ENCODE results near the gene KIF23.
"Not testable (repeated sequence)": the region's sequence is repeated elsewhere in the genome, so short reads cannot be mapped to it uniquely, and the experiment has no call there.

The KIF23 gene

GRCh38 chr15:69435985-69436384, 21.8 kb downstream of the KIF23 start:
- DNase-seq (ENCODE audit: low read depth): no peak

- no peak for DNase-seq (ENCODE audit: low read depth)
These were observed 22.8 kb downstream of the KIF23 start for GRCh38 chr15:69436951-69437350.

- DNase-seq (ENCODE audit: low read depth): no peak
These were observed 25.5 kb downstream of the KIF23 start for GRCh38 chr15:69439623-69440022.

GRCh38 chr15:69443032-69443611, 29.0 kb downstream of the KIF23 start:
- DNase-seq (ENCODE audit: low read depth): no peak

GRCh38 chr15:69444686-69445085, 30.5 kb downstream of the KIF23 start:
- DNase-seq (ENCODE audit: low read depth): no peak

GRCh38 chr15:69446953-69447352, 32.8 kb downstream of the KIF23 start:
- DNase-seq (ENCODE audit: low read depth): no peak

GRCh38 chr15:69450221-69450620, 36.1 kb downstream of the KIF23 start:
- not testable (repeated sequence) for DNase-seq (ENCODE audit: low read depth)

GRCh38 chr15:69450968-69451695, 37.0 kb downstream of the KIF23 start:
- peak; percentile 42 for DNase-seq (ENCODE audit: low read depth)

GRCh38 chr15:69451951-69452691, 38.0 kb downstream of the KIF23 start:
- DNase-seq (ENCODE audit: low read depth): peak; percentile 63

GRCh38 chr15:69452692-69453521, 38.8 kb downstream of the KIF23 start, which contains the start of gene RPLP1:
TSS of gene RPLP1 (plus strand) at chr15:69452818. CDS start at chr15:69452949, 131 bp downstream.
- peak; percentile 95 for DNase-seq (ENCODE audit: low read depth)

GRCh38 chr15:69454953-69455352, 40.8 kb downstream of the KIF23 start:
- no peak for DNase-seq (ENCODE audit: low read depth)

GRCh38 chr15:69456208-69457166, 42.3 kb downstream of the KIF23 start:
- DNase-seq (ENCODE audit: low read depth): no peak

- DNase-seq (ENCODE audit: low read depth): no peak
These were observed 43.4 kb downstream of the KIF23 start for GRCh38 chr15:69457304-69458280.

GRCh38 chr15:69459066-69459465, 44.9 kb downstream of the KIF23 start:
- peak; percentile 41 for DNase-seq (ENCODE audit: low read depth)

GRCh38 chr15:69460481-69460880, 46.3 kb downstream of the KIF23 start:
- no peak for DNase-seq (ENCODE audit: low read depth)

GRCh38 chr15:69462030-69462492, 47.9 kb downstream of the KIF23 start:
- no peak for DNase-seq (ENCODE audit: low read depth)

GRCh38 chr15:69462493-69463181, 48.5 kb downstream of the KIF23 start:
- peak; percentile 99 for DNase-seq (ENCODE audit: low read depth)

- peak; percentile 49 for DNase-seq (ENCODE audit: low read depth)
These were observed 49.1 kb downstream of the KIF23 start for GRCh38 chr15:69463182-69463756.

- no peak for DNase-seq (ENCODE audit: low read depth)
These were observed 51.1 kb downstream of the KIF23 start for GRCh38 chr15:69465253-69465652.
